Tibial nerve (tissue), 4 donors: ENCODE data around the gene CD58. TPM values are rescaled to one million over a fixed set of nuclear protein-coding genes. Genes with fewer than 3 reads are reported as not detected.
"Not testable (repeated sequence)": the region's sequence is repeated elsewhere in the genome, so short reads cannot be mapped to it uniquely, and the experiment has no call there.

Experiments used
- DNase-seq, 2 donors: peaks; one replicate each; pipeline ENCODE4 v3.0.0-alpha.2; 2019; ENCODE audit warnings: low spot score in 2 of 2
- H3K27ac ChIP-seq, 4 donors: fragments of 200-600 bp; sonication (generic) in 3 of 4; one replicate each; pipeline ENCODE4 v1.5.1; 2017 to 2019; ENCODE audit warnings: mild to moderate bottlenecking in 1 of 4
- H3K27me3 ChIP-seq, 2 donors: fragments of 200-600 bp; sonication (generic) in 1 of 2; one replicate each; pipeline versions ENCODE4 v1.5.1 to v1.6.0; 2017 to 2019
- H3K36me3 ChIP-seq, 3 donors: fragments of 200-600 bp; sonication (generic); one replicate each; pipeline ENCODE4 v1.5.1; 2018 to 2019
- H3K4me1 ChIP-seq, 4 donors: fragments of 200-600 bp; sonication (generic) in 3 of 4; one replicate each; pipeline ENCODE4 v1.5.1; 2017 to 2019
- H3K4me3 ChIP-seq, 4 donors: fragments of 200-600 bp; sonication (generic) in 3 of 4; one replicate each; pipeline ENCODE4 v1.5.1; 2017 to 2019; ENCODE audit warnings: mild to moderate bottlenecking in 1 of 4, moderate library complexity in 1 of 4
- H3K9me3 ChIP-seq, 4 donors: fragments of 200-600 bp; sonication (generic) in 3 of 4; one replicate each; pipeline ENCODE4 v1.5.1; 2017 to 2019
- CTCF ChIP-seq, 5 experiments: fragments of 200-600 bp in 3 of 5; fragments of 450-650 bp in 2 of 5; sonication (generic) in 3 of 5; IDR thresholded peaks; one replicate each; pipeline ENCODE4 v1.5.1; 2016 to 2019; ENCODE audit warnings: antibody characterized with exemption in 5 of 5, mild to moderate bottlenecking in 3 of 5, moderate library complexity in 2 of 5
- WGBS, 2 donors: methylation state at CpG; one replicate each; pipeline ENCODE4 v1.1.5; 2018; 5-methylcytosine and 5-hydroxymethylcytosine counted together
- total RNA-seq, 4 donors: library from RNA; depleted of rRNA; stranded (reverse); fragments of >200 nt; gene quantifications; one replicate each; pipeline ENCODE4 v1.1.0, GENCODE V29; 2016

CD58 gene
- total RNA-seq, 4 donors from 2014 or later, result 15.9 to 36.0 (median 21.8) TPM

- not testable (repeated sequence) for H3K9me3 ChIP-seq, H3K27me3 ChIP-seq, H3K4me1 ChIP-seq, DNase-seq, H3K36me3 ChIP-seq, H3K4me3 ChIP-seq, H3K27ac ChIP-seq
- 58 to 68% methylated on average over 3 to 4 of the region's 4 CpGs for WGBS, 2 donors
- TF ChIP-seq CTCF (IDR thresholded peaks at IDR 0.05), result peak in 4 of 5 experiments; percentile 11 to 32 (median 18)
Measured at GRCh38 chr1:116595065-116595840, 24.4 kb upstream of the CD58 start.

- H3K9me3 ChIP-seq, H3K36me3 ChIP-seq, H3K27ac ChIP-seq, H3K27me3 ChIP-seq, H3K4me3 ChIP-seq, DNase-seq, H3K4me1 ChIP-seq: not testable (repeated sequence)
- 88 to 94% methylated on average over 3 of the region's 3 CpGs for WGBS, 2 donors
Measured at GRCh38 chr1:116593977-116594376, 23.2 kb upstream of the CD58 start.

- not testable (repeated sequence) for H3K36me3 ChIP-seq, H3K4me1 ChIP-seq, H3K27ac ChIP-seq, H3K27me3 ChIP-seq, H3K9me3 ChIP-seq, DNase-seq, H3K4me3 ChIP-seq
- WGBS, 2 donors, result 89 to 96% methylated on average over 3 of the region's 5 CpGs
Measured at GRCh38 chr1:116593401-116593800, 22.6 kb upstream of the CD58 start.

GRCh38 chr1:116591951-116592605 is 21.3 kb upstream of the CD58 start:
- H3K4me3 ChIP-seq, H3K4me1 ChIP-seq, H3K36me3 ChIP-seq, H3K9me3 ChIP-seq, DNase-seq, H3K27ac ChIP-seq, H3K27me3 ChIP-seq: not testable (repeated sequence)
- WGBS, 2 donors, result 71 to 82% methylated on average over 7 of the region's 7 CpGs

GRCh38 chr1:116591006-116591950 is 20.5 kb upstream of the CD58 start:
- H3K4me1 ChIP-seq, H3K27me3 ChIP-seq, DNase-seq, H3K4me3 ChIP-seq, H3K27ac ChIP-seq, H3K36me3 ChIP-seq, H3K9me3 ChIP-seq: not testable (repeated sequence)
- 63 to 78% methylated on average over 2 of the region's 10 CpGs for WGBS, 2 donors

- H3K9me3 ChIP-seq, DNase-seq, H3K4me3 ChIP-seq, H3K27me3 ChIP-seq, H3K27ac ChIP-seq, H3K4me1 ChIP-seq, H3K36me3 ChIP-seq: not testable (repeated sequence)
- WGBS, 2 donors, result 47 to 87% methylated on average over 2 to 6 of the region's 6 CpGs
Measured at GRCh38 chr1:116590359-116591005, 19.7 kb upstream of the CD58 start.

- not testable (repeated sequence) for DNase-seq, H3K4me3 ChIP-seq, H3K9me3 ChIP-seq, H3K27me3 ChIP-seq, H3K36me3 ChIP-seq, H3K27ac ChIP-seq, H3K4me1 ChIP-seq
- 54 to 70% methylated on average over 9 of the region's 9 CpGs for WGBS, 2 donors
Measured at GRCh38 chr1:116589101-116589735, 18.4 kb upstream of the CD58 start.
